T-helper 22 cell (primary cell): ENCODE data around the gene NTN1.
A peak's percentile ranks its signal among the peaks of the same experiment; 100 is the strongest.
"Not testable (repeated sequence)": the region's sequence is repeated elsewhere in the genome, so short reads cannot be mapped to it uniquely, and the experiment has no call there.

Experiments
- DNase-seq: peaks from one replicate; pipeline ENCODE4 v3.0.0-alpha.2; 2020; ENCODE audit warnings: low read depth

The NTN1 gene

GRCh38 chr17:9021158-9021991 lies at the start of gene NTN1:
Gene NTN1 (plus strand): TSS chr17:9021510. CDS start chr17:9022374, 864 bp downstream.
- peak; percentile 17 for DNase-seq

GRCh38 chr17:8975091-8975725 lies 46.1 kb upstream of the NTN1 start:
- DNase-seq, result no peak

GRCh38 chr17:8976638-8977037 lies 44.7 kb upstream of the NTN1 start:
- DNase-seq, result no peak

GRCh38 chr17:8979715-8980114 lies 41.6 kb upstream of the NTN1 start:
- DNase-seq, result no peak

GRCh38 chr17:8981443-8981842 lies 39.9 kb upstream of the NTN1 start:
- no peak for DNase-seq

GRCh38 chr17:8984225-8984624 lies 37.1 kb upstream of the NTN1 start:
- DNase-seq, result not testable (repeated sequence)

- no peak for DNase-seq
Measured at GRCh38 chr17:8985054-8985701, 36.1 kb upstream of the NTN1 start.

GRCh38 chr17:8986295-8986694 lies 35.0 kb upstream of the NTN1 start:
- DNase-seq, result no peak

GRCh38 chr17:8988263-8988935 lies 32.9 kb upstream of the NTN1 start:
- not testable (repeated sequence) for DNase-seq

GRCh38 chr17:8991514-8992285 lies 29.6 kb upstream of the NTN1 start:
- DNase-seq, result peak; percentile 23

- no peak for DNase-seq
Measured at GRCh38 chr17:8994319-8994718, 27.0 kb upstream of the NTN1 start.

- DNase-seq, result no peak
Measured at GRCh38 chr17:8995711-8996110, 25.6 kb upstream of the NTN1 start.

- peak; percentile 56 for DNase-seq
Measured at GRCh38 chr17:8997994-8998628, 23.2 kb upstream of the NTN1 start.

GRCh38 chr17:9001559-9001958 lies 19.8 kb upstream of the NTN1 start:
- DNase-seq, result no peak

- DNase-seq, result no peak
Measured at GRCh38 chr17:9002227-9002605, 19.1 kb upstream of the NTN1 start.

- no peak for DNase-seq
Measured at GRCh38 chr17:9002606-9003354, 18.5 kb upstream of the NTN1 start.

- no peak for DNase-seq
Measured at GRCh38 chr17:9003355-9004131, 17.8 kb upstream of the NTN1 start.

GRCh38 chr17:9004132-9004960 lies 17.0 kb upstream of the NTN1 start:
- no peak for DNase-seq

GRCh38 chr17:9004961-9005285 lies 16.4 kb upstream of the NTN1 start:
- DNase-seq, result no peak
